ENCODE data around the gene ADGRG3.

The ADGRG3 gene

DNA sequence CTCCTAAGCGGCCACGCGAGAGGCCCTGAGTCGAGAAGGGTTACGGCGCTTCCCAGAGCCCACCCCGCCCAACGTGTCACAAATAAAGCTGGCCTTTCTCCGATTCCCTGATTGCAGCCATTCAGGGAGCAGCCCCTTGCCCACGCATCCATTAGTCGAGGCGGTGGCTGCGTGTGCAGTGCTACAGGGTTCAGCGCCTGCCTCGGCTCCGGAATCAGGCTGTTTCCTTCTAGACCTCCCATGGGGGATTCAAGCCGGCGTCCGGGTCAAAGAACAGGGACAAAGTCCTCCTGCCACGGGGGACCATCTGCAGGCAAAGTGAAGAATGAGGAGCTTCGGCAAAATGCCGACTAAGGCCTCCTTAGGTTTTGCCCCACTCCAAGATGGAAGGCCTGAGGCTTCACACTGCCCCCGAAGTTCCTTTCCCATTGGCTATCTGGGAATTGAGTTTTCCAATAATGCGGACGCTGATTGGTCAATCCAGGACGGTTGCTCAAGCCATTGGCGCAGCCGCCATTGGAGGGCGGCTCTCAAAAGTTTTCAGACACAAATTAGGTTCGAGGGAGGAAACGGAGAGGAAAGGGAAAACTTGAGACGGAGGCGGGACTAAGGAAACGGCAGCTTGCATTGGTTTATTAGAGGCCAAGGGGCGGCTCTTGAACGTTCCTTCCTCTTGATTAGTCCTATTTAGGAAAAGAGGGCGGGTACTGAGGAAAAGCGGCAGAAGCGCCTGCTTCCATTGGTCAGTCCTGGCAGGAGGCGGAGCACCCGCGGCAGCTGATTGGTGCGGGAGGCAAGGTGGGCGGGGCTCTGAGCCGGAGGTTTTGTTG lies 67.0 kb downstream of the ADGRG3 start:
- DNase-seq (ENCODE audit: low read depth in 1 of 2, low spot score in 1 of 2), result peak; percentile 94 to 95

DNA sequence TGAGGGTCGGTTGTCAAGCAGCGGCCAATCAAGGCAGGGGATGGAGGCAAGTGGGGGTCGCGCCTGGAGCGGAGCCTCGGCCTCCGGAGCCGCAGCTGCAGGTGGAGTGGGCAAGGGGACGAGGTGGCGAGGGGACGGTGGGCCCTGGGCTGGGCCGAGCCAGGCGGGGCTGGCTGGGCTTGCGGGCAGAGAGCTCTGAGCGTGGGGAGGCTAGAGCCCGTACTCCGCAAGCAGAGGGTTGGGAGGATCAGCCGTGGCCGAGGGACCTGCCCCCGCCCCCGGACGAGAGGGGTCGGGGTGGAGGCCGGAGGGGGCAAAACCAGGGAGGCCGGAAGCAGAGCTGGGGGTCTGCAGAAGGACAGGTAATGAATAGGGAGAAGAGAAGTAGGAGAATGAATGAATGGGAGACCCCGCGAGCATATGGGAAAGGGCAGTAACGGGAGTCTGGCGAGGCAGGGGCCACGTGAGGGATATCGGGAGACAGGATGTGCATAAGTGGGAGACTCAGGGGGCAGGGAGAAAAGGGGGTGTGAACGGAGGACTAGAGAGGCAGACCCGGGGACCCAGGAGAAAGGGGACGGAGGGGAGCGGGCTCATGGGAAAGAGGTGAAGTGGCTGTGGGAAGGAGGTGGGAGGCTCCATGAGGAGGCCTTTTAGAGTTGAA lies 67.8 kb downstream of the ADGRG3 start, which contains the start of gene KATNB1:
Gene KATNB1, plus strand, starts transcription at position 16 of the 664 bp plus-strand sequence. CDS start 1,474 bp downstream, outside the sequence.
- DNase-seq (ENCODE audit: low read depth in 1 of 2, low spot score in 1 of 2), result no peak

DNA sequence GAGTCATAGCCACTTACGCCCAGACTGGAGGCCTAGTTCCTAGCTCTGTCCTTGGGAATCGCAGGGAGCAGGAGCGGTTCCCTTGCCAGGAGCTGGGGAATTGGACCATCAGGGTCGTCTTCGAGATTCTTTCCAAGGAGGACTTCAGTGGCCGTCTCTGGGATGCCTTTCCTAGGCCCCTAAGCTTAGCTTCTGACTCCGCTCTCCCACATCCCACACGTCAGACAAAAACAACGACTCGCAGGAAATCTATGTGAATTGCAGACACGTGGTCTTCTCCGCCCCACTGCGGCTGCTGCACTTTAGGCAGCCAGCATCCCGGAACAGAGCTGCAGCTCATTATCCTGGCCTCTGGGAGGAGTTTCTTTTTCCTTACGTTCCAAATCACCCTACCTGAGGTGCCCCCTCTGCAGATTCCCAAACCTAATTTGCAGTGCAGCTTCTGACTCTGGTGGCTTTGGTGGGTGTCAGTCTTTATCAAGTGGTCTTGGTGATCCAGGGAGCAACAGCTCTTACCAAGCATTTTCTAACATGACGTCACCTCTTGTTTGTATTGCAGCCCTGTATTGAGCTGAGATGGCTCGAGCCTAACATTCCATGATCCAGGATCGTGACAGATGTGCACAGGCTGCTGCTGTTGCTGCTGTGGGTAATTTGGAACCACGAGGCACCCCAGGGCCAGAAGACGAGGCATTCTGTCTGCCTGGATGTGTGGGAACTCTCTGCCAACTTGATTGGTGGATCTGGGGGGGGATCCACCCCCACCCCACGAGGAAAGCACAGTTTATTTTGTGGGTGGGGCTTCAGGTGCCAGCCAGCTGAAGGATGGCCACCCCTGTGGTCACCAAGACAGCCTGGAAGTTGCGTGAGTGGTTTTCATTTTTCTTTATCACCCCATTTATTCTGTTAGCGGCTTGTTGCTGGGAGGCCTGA lies 68.6 kb downstream of the ADGRG3 start:
- DNase-seq (ENCODE audit: low read depth in 1 of 2, low spot score in 1 of 2), result peak in 1 of 2 donors; percentile 11

DNA sequence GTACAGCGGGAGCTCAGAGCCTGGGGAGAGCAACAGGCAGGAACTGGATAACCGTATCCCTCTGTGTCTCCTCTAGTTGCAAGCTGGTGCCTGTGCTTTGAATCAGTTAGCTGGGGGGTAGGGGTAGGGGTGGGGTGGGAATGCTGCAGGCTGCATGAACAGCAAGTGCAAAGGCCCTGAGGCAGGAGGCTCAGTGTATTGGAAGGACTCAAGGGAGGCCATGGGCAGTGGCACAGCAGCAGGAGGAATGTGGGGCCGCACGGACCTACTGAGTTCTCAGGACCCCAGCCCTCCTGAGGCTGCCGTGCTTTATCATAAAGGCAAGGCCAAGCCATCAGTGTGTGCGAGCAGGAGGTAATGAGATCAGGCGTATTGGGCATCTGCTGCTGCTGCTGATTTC lies 70.7 kb downstream of the ADGRG3 start:
- no peak for DNase-seq (ENCODE audit: low read depth in 1 of 2, low spot score in 1 of 2)
